Stomach smooth muscle (tissue), 2 donors: ENCODE data around the gene EFNA2.

Experiments used
- H3K27ac ChIP-seq: one replicate; pipeline ENCODE4 v1.7.0; 2013; ENCODE audit warnings: mild to moderate bottlenecking, low read length, inconsistent platforms
- H3K27me3 ChIP-seq, 2 donors: one replicate each; pipeline ENCODE4 v1.7.0; 2013; ENCODE audit warnings: low read length in 2 of 2; ENCODE audit not compliant: insufficient read depth in 2 of 2, control insufficient read depth in 1 of 2
- H3K36me3 ChIP-seq, 2 donors: one replicate each; pipeline ENCODE4 v1.7.0; 2013; ENCODE audit warnings: low read length in 2 of 2; ENCODE audit not compliant: control insufficient read depth in 2 of 2, insufficient read depth in 2 of 2
- H3K4me1 ChIP-seq: one replicate; pipeline ENCODE4 v1.7.0; 2013; ENCODE audit warnings: low read length; ENCODE audit not compliant: control insufficient read depth, insufficient read depth
- H3K4me3 ChIP-seq, 2 donors: one replicate each; pipeline ENCODE4 v1.7.0; 2013; ENCODE audit warnings: low read length in 2 of 2
- H3K9ac ChIP-seq, 2 donors: one replicate each; pipeline ENCODE4 v1.7.0; 2013; ENCODE audit warnings: low read length in 2 of 2, mild to moderate bottlenecking in 1 of 2
- H3K9me3 ChIP-seq, 2 donors: one replicate each; pipeline ENCODE4 v1.7.0; 2013; ENCODE audit warnings: low read length in 2 of 2; ENCODE audit not compliant: control insufficient read depth in 2 of 2
- donor health status: healthy.
- donor health status: Pancreatic carcinoma.

Gene EFNA2

DNA sequence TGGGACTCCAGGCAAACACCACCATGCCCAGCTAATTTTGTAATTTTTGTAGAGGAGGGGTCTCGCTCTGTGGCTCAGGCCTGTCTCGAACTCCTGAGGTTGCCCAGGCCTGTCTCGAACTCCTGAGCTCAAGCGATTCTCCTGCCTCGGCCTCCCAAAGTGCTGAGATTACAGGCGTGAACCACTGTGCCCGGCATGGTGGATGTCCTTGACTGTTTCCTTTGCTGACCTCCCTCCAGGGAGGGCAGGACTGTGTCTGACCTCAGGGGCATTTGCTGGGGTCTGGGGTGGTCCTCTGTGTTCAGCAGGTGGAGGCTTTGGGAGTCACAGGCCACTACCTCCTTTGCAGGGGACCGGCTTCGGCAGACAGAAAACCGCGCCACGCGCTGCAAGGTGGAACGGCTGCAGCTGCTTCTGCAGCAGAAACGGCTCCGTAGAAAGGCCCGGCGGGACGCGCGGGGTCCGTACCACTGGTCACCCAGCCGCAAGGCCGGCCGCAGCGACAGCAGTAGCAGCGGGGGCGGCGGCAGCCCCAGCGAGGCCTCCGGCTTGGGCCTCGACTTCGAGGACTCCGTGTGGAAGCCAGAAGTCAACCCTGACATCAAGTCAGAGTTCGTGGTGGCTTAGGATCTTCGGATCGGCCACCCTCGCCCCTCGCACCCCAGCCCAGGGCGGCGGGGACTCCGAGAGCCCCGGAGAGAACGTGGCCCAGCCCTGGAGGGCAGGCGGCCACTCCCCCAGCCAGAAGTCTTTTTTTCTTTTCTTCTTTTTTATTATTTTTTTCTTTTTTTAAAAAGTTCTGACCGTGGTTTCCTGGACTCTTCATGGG is 28.8 kb upstream of the EFNA2 start:
- Histone ChIP-seq H3K27ac (no peak overlapping the region), H3K9me3 (no peaks in the 10 kb centered on the region), H3K4me1 (peaks cover 83% of the 10 kb centered on the region), H3K27me3 (no peaks in the 10 kb centered on the region), H3K4me3 (no peak overlapping the region), H3K9ac (no peak overlapping the region), H3K36me3 (peaks cover 23 to 30% of the 10 kb centered on the region in 2 donors)

DNA sequence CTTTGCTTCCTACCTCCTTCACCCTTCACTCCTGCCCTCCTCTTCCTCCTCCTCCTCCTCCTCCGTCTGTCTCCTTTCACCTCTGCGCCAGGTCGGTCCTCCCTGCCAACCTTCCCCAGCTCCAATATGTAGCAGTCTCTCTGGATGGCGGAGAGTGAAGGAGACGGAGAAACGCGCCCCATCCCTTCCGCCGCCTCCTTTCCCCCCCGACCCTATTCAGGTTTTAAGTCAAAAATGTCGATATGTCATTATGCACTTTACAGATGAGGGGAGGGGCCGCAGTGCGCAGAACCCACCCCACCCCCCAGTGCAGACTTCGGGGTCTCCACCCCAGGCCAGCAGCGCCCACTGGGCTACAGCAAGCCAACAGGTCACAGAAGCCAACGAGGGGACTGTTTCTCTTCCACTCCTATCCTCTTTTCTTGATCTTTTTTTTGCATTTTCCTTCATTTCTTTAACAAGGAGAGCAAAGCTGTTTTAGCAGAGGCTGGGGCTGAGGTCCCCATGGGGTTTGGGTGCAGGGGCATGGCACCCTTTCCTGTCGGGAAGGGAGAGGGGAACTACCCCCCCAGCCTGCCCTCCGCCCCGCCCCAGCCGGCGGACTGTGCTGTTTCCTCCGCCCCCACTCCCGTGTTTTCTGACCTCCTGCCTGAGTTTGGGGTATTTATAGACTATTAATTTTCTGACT is 28.1 kb upstream of the EFNA2 start:
- Histone ChIP-seq H3K27me3 (no peaks in the 10 kb centered on the region), H3K4me1 (peaks cover 83% of the 10 kb centered on the region), H3K9me3 (no peaks in the 10 kb centered on the region), H3K9ac (no peak overlapping the region), H3K4me3 (no peak overlapping the region), H3K27ac (peak overlapping the region; percentile 46), H3K36me3 (peaks cover 23 to 29% of the 10 kb centered on the region in 2 donors)

GRCh38 chr19:1258163-1258492 is 27.5 kb upstream of the EFNA2 start:
- Histone ChIP-seq H3K27ac (peak overlapping the region; percentile 46), H3K36me3 (peaks cover 23 to 29% of the 10 kb centered on the region in 2 donors), H3K27me3 (no peaks in the 10 kb centered on the region), H3K9ac (no peak overlapping the region), H3K9me3 (no peaks in the 10 kb centered on the region), H3K4me1 (peaks cover 81% of the 10 kb centered on the region), H3K4me3 (no peak overlapping the region)

- Histone ChIP-seq H3K9ac (peak overlapping the region in 1 of 2 donors; percentile 28), H3K4me3 (peak overlapping the region in 1 of 2 donors; percentile 29), H3K27me3 (no peaks in the 10 kb centered on the region), H3K36me3 (peaks cover 23 to 29% of the 10 kb centered on the region in 2 donors), H3K9me3 (no peaks in the 10 kb centered on the region), H3K4me1 (peaks cover 76% of the 10 kb centered on the region), H3K27ac (peak overlapping the region; percentile 82)
Measured at GRCh38 chr19:1258707-1259205, 26.9 kb upstream of the EFNA2 start.

- Histone ChIP-seq H3K27ac (peak overlapping the region; percentile 82), H3K9me3 (no peaks in the 10 kb centered on the region), H3K4me3 (peak overlapping the region in 1 of 2 donors; percentile 29), H3K36me3 (peaks cover 22 to 28% of the 10 kb centered on the region in 2 donors), H3K9ac (peak overlapping the region; percentile 28 to 58), H3K27me3 (no peaks in the 10 kb centered on the region), H3K4me1 (peaks cover 70% of the 10 kb centered on the region)
Measured at GRCh38 chr19:1259206-1259875, 26.3 kb upstream of the EFNA2 start.

DNA sequence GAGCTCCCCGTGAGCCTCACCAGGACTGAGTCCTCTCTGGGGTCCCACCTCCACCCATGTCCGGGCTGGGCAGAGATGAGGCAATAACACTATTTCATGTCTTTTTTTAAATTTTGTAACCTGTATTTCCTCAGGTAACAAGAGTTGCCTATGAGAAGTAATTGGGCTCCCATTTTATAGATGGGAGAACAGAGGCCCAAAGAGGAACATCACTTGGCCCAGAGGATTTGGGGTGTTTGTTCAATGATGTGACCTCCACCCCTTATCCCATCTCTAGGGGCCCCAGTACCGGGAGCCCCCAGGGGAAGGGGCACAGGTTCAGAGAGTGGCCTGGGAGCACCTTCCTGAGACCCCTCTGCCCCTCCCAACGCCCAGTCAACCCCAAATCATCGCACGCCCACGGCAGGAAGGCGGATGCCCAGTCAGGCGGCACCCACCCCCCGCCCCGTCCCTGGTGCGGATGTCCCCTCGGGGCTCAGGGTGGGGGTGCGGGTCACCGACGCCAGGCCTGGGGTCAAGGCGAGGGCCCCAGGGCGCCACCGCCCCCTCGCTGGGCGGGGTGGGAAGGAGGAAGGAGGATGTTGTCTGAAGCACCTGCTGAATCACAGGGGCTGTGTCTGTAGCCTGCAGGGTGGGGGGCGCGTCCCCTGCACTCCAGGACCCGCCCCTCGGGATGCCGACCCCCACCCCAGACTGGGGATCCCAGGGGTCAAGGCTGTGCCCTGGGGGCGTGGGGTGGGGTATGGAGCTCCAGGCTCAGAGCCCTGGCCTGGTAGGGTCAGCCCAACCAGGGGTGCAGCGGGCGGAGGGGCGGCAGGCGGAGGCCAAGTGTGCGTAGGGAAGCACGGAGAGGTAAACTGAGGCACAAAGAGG is 25.6 kb upstream of the EFNA2 start:
- Histone ChIP-seq H3K4me1 (peaks cover 68% of the 10 kb centered on the region), H3K9ac (peak overlapping the region in 1 of 2 donors; percentile 5), H3K4me3 (peak overlapping the region in 1 of 2 donors; percentile 81)

DNA sequence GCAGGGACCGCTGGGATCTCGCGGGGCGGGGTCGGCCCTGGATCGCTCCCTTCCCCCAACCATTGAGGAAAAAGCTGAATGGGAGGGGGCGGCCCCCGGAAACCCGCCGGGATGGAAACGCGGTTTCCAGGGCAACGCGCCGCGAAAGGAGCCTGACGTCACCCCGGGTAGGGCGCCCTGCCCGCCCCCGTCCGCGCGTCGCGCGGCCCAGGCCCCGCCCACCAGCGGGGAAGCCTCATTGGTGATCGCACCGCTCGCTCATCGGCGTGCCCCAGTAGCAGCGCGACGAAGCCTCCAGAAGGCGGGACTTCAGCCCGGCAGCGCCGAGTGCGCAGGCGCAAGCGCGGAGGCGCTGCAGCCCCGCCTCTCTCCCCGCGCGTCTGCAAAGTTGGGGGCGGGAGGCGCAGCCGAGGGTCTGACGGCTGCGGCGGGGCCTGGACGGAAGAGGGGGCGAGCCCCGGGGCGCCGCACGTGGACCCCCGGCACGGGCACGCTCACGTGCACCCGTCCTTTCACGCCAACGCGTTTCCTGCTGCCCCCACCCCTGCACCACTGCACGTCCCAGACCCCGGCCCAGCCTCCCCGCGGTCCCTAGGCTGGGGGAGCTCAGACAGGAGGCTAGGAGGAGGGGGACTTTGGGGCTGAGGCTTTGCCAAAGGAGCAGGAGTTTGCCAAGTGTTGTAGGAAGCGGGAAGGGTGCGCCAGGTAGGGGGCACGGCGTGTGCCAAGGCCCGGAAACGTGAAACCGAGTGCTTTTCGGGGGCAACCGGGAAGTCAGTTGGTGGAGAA is 24.7 kb upstream of the EFNA2 start:
- Histone ChIP-seq H3K4me3 (peak overlapping the region; percentile 68 to 81), H3K27me3 (no peaks in the 10 kb centered on the region), H3K9ac (peak overlapping the region; percentile 72 to 73), H3K9me3 (no peaks in the 10 kb centered on the region), H3K36me3 (peaks cover 6 to 12% of the 10 kb centered on the region in 2 donors), H3K4me1 (peaks cover 68% of the 10 kb centered on the region), H3K27ac (peak overlapping the region; percentile 86)

More for the DNA sequence above, 25.6 kb upstream of the EFNA2 start:
- Histone ChIP-seq H3K9me3 (no peaks in the 10 kb centered on the region), H3K36me3 (peaks cover 14 to 20% of the 10 kb centered on the region in 2 donors), H3K27ac (peak overlapping the region; percentile 82), H3K27me3 (no peaks in the 10 kb centered on the region)

DNA sequence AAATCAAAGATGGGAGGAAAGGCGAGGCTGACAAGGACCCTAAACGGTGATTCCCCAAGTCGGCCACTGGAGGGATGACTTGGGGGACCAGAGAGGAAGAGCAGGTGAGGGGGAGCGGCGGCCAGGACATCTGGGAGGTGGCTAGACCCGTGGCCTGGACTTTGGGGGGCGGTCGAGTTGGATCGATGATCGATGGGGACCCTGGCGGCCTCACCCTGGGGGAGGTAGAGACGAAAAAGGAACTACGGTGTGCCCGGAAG is 24.2 kb upstream of the EFNA2 start:
- H3K9me3 ChIP-seq: no peaks in the 10 kb centered on the region
- H3K27me3 ChIP-seq: no peaks in the 10 kb centered on the region
- H3K9ac ChIP-seq: peak overlapping the region; percentile 72 to 73
- peaks cover 5 to 9% of the 10 kb centered on the region in 2 donors for H3K36me3 ChIP-seq
- H3K4me1 ChIP-seq: peaks cover 72% of the 10 kb centered on the region
- peak overlapping the region; percentile 68 to 81 for H3K4me3 ChIP-seq
- peak overlapping the region; percentile 86 for H3K27ac ChIP-seq

DNA sequence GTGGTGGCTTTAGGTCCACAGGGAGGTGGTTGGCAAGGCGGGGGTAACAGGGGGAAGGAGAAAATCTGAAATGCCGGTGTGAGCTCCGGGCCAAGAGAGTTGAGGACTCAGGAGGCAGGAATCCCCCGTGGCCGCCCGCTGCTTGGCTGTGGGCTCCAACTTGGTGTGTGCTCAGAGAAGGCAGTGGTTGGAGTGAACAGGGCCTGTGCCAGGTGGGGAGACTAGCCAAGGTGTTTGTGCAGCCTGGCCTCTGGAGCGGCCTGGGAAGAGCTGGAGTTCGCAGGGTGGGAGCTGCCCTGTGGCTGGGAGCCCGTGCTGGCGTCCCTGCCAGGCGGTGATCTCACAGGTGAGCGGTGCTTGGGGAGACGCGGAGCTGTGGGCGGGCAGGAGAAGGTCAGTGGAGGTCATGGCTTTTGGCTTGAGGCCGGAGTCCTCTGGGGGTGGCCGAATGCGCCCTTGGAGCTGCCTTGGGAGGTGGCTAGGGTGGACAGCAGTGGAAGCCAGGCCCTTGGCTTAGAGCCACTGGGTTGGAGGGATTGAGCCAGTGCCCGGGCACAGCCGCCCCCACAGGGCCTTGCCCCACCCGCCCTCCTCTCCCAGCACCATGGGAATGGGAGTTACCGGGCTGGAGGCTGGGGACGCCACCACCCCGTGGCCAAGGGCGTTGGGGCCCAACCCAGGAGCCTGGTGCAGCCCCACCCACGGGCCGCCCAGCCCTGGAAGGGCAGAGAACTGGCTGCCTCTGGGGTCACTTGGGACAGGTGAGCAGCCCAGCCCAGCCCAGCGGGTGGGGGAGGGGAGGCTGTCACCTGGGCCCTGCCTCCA is 23.7 kb upstream of the EFNA2 start:
- H3K4me3 ChIP-seq: peak overlapping the region in 1 of 2 donors; percentile 81
- H3K27me3 ChIP-seq: no peaks in the 10 kb centered on the region
- H3K27ac ChIP-seq: peak overlapping the region; percentile 86
- H3K9ac ChIP-seq: peak overlapping the region; percentile 72 to 73
- peaks cover 2 to 4% of the 10 kb centered on the region in 2 donors for H3K36me3 ChIP-seq
- H3K4me1 ChIP-seq: peaks cover 72% of the 10 kb centered on the region
- H3K9me3 ChIP-seq: no peaks in the 10 kb centered on the region
